Anterior cingulate cortex (tissue), 58 donors: ENCODE data around the gene C12orf43.
A peak's percentile ranks its signal among the peaks of the same experiment; 100 is the strongest.
"Not testable (repeated sequence)": the region's sequence is repeated elsewhere in the genome, so short reads cannot be mapped to it uniquely, and the experiment has no call there.

Experiments used
- DNase-seq, 58 donors: peaks; one replicate each; lab custom pipeline; 2025; lab: John Stamatoyannopoulos, UW

Gene C12orf43, protein sequence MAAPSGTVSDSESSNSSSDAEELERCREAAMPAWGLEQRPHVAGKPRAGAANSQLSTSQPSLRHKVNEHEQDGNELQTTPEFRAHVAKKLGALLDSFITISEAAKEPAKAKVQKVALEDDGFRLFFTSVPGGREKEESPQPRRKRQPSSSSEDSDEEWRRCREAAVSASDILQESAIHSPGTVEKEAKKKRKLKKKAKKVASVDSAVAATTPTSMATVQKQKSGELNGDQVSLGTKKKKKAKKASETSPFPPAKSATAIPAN

GRCh38 chr12:121015825-121016766, at the start of gene C12orf43:
Gene C12orf43 (minus strand): TSS chr12:121016487. CDS start chr12:121016474, 13 bp downstream.
- DNase-seq = peak; percentile 16 to 97 (median 88)

GRCh38 chr12:121065345-121065744, 49.1 kb upstream of the C12orf43 start:
- no peak for DNase-seq

GRCh38 chr12:121064586-121064985, 48.3 kb upstream of the C12orf43 start:
- DNase-seq = not testable (repeated sequence)

GRCh38 chr12:121064116-121064515, 47.8 kb upstream of the C12orf43 start:
- no peak for DNase-seq

- DNase-seq = no peak
Observed at GRCh38 chr12:121062391-121063045, 46.2 kb upstream of the C12orf43 start.

DNA sequence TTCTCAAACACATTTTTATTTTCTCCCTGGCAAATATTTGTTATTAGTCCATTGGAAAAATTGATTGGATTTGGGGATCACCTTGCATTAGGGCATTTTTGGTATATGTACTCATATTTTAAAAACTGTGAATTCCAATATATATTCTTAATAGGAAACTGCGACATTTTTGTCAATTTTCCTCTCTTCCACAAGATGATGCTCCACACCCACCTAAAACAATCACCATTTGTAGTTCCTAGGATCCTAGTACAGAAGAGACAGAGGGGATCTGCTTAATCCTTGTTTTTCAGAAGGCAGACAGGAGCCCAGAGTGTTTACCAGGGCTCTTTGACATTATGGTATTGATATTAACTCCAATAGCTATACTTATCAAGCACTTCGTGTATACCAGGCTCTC, 45.5 kb upstream of the C12orf43 start:
- DNase-seq = no peak

GRCh38 chr12:121060149-121061001, 44.1 kb upstream of the C12orf43 start:
- peak in 6 of 58 donors; percentile 3 to 27 (median 12) for DNase-seq

DNA sequence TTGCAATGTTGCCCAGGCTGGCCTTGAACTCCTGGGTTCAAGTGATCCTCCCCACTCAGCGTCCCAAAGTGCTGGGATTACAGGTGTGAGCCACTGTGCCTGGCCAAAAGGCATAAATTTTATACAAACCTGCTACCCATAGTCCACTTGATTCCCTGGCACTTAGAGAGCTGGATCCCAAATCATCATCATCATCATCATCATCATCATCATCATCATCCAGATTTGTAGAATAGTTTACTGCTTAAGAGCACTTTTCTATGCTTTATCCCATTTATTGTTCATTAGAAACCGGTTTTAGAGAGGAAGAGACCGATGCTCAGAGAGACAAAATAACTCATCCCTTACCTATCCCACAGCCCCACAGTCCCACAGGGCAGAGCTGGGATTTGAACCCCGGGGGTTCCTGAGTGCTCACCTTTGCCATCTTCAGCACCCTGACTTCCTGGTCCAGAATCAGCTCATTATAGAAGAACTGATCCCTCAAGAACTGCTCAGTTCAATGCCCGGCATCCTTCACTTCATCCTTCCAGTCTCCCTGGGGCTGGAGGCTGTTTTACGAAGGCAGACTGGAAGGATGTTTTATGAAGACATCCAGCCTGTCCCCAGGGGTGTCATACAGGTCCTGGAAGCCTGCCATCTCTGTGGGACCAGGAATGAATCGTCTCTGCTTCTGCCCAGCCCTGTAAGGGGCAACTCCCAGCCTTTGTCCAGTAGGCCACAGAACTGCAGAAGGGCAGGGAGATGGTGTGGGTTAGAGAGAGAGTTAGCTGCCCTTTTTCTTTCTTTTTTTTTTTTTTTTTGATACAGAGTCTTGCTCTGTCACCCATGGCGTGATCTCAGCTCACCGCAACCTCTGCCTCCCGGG, 43.0 kb upstream of the C12orf43 start:
- DNase-seq = no peak

- DNase-seq = no peak
Observed at GRCh38 chr12:121057794-121058193, 41.5 kb upstream of the C12orf43 start.

GRCh38 chr12:121053706-121054105, 37.4 kb upstream of the C12orf43 start:
- DNase-seq = no peak

DNA sequence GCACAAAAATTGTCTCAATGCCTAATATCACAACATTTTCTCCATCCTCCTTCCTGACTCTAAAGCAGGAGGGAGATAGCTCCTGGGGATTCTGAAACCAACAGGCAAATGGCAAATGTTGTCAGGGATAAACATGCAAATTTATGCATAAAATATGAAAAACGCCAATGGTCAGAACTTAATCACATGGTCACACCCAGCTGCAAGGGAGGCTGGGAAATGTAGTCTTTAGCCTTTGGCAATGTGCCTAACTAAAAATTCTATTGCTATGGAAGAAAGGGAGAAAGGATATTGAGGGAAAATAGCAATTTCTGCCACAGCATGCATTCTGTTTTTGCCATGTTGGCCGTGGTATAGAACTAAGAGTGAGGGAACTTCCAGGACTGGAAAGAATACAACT, 34.4 kb upstream of the C12orf43 start:
- DNase-seq = peak in 1 of 58 donors; percentile 21

DNA sequence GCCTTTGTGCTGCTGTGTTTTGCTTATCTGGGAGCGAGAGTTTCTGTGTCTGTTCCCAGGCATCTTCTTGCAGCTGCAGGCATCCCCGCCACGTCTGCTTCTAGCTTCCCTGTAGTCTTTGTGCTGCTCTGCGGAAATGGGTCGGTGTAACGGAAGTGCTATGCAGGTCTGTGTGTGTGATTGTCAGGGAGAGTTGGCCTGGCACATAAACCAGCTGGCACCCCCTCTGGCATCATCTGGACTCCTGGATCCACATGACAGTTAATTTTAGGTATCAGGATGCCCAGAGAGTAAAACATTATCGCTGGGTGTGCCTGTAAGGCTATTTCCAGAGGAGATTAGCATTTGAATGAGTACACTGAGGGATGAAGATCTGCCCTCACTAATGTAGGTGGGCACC, 32.2 kb upstream of the C12orf43 start:
- peak in 7 of 58 donors; percentile 1 to 23 (median 15) for DNase-seq

- DNase-seq = not testable (repeated sequence)
Observed at GRCh38 chr12:121047400-121047799, 31.1 kb upstream of the C12orf43 start.

GRCh38 chr12:121043067-121043466, 26.8 kb upstream of the C12orf43 start:
- no peak for DNase-seq

DNA sequence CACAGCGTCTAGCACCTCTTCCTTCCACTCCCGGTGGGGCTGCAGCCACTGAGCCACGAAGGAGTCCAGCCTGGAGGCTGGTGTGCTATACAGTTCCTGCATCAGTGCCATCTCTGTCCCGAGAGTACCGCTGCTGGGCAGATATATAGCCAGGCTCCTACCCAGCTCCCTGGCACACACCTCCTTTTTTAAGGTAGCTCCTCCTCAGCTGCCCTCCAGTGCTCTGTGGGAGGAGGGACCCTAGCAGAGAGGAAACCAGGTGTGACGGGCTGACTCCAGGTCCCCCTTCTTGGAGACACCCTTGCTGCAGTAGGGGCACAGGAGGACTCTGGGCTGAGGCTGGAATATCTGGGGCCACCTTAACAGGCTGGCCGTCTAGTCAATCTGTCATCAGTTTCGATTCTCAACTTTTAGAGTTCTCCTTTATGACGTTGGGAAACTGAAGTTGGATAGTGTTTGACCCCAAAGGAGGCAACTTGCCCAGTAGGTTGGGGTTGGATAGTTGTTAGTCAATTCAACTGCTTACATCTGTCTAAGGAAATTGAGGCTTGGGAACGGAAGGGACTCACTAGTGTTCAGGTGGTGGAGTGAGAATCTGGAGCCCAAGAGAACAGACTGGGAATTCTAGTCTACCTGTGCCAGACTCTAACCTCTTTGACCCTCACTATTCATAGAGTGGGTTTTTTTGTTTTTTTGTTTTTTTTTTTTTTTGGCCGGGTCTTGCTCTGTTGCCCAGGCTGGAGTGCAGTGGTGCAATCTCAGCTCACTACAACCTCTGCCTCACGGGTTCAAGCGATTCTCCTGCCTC, 22.8 kb upstream of the C12orf43 start, which contains the start of gene OASL:
Gene OASL (minus strand): TSS at position 386 of the 808 bp plus-strand sequence. CDS start 275 bp downstream, at position 111.
- DNase-seq = peak in 12 of 58 donors; percentile 2 to 31 (median 8)

DNA sequence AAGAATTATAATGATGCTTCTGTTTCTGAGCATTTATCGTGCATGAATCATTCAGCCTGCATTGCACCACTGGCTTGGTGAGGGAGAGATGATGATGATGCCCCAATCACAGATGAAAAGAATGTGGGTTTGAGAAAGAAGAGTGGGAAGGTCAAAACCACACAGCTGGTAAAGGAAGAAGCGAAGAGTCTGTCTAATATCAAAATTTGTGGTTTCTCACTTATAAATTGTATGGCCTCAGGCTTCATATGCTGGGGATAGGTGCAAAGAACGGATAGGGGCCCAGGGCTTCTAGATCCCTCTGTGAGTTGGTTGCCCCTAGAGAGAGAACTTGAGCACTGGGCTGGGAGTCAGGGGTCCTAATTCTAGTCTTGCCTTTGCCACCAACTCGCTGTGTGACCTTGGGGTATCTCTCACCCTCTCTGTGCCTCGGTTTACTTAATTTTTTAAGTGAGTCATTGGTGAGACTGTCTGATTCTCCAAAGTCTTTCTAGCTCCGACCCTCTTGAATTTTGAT, 20.6 kb upstream of the C12orf43 start:
- DNase-seq = no peak

- DNase-seq = no peak
Observed at GRCh38 chr12:121034616-121035305, 18.5 kb upstream of the C12orf43 start.
